ENCODE measurements around the gene ZFYVE9.

- TF ChIP-seq POLR2A (IDR thresholded peaks at IDR 0.05) (no peak), CTCF (IDR thresholded peaks at IDR 0.05) (no peak)
These were observed 14.6 kb downstream of the ZFYVE9 start for GRCh38 chr1:52156460-52156859.

Data from adrenal gland (tissue), 5 donors.